Transverse colon (tissue), 4 donors: Measurements from ENCODE around the gene RAB4A.

Experiments used
- CTCF ChIP-seq, 5 experiments: fragments of 200-600 bp in 3 of 5; fragments of 450-650 bp in 2 of 5; sonication (generic) in 3 of 5; IDR thresholded peaks; 1 replicate in 2 of 5; 2 replicates in 3 of 5; pipeline ENCODE4 v1.5.1; 2016 to 2017; ENCODE audit warnings: antibody characterized with exemption in 5 of 5, inconsistent platforms in 3 of 5, mild to moderate bottlenecking in 2 of 5, moderate library complexity in 1 of 5
- POLR2A ChIP-seq: fragments of 450-650 bp; IDR thresholded peaks from one replicate; pipeline ENCODE4 v1.6.1; 2016; ENCODE audit warnings: antibody characterized with exemption, mild to moderate bottlenecking, moderate library complexity
- POLR2AphosphoS5 ChIP-seq, 3 donors: sonication (generic); formaldehyde crosslinking; IDR thresholded peaks; one replicate each; pipeline ENCODE4 v1.6.1; 2016; ENCODE audit warnings: antibody characterized with exemption in 3 of 3

DNA sequence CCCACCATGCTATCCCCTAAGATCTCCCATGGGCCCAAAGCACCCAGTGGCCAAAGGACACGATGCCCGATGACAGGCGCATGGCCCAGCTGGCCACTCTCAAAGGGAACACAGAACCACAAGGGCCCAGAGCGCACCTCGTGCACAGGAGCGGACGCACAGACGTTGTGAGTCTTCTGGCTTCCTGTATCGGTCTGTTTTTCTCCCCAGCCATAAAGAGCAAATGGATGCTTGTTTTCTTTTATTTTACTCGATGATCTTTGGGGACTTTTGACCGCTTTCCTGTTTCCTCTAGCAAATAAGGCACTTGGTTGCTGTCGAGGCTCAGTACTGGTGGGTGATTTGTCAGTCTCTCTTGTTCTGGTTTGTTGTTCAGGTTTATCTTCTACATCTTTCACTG is 55.7 kb downstream of the RAB4A start:
- TF ChIP-seq CTCF (IDR thresholded peaks at IDR 0.05): no peak
- TF ChIP-seq POLR2AphosphoS5 (IDR thresholded peaks at IDR 0.05): no peak
- TF ChIP-seq POLR2A: no peak
